NB4 (cell line): ENCODE results near the gene B3GNT7.
A peak's percentile ranks its signal among the peaks of the same experiment; 100 is the strongest.

Experiments
- DNase-seq: peaks from one replicate; pipeline ENCODE4 v3.0.0; 2010; ENCODE audit warnings: low read depth
- H3K4me3 ChIP-seq: one replicate; pipeline ENCODE4 v1.5.1; 2011; ENCODE audit warnings: mild to moderate bottlenecking, low read depth, low read length, moderate library complexity
- MYC ChIP-seq: IDR thresholded peaks from 2 replicates; pipeline ENCODE4 v1.6.1; 2011; ENCODE audit warnings: low read depth, low read length
- POLR2A ChIP-seq: IDR thresholded peaks from 2 replicates; pipeline ENCODE4 v1.6.1; 2011; ENCODE audit warnings: mild to moderate bottlenecking; ENCODE audit not compliant: insufficient read length; ENCODE audit errors: extremely low read depth
- TF ChIP-seq, protein P1 (sequence below): IDR thresholded peaks from one replicate; pipeline ENCODE4 v1.5.1; 2012; ENCODE audit warnings: low read depth, low read length
- TF ChIP-seq, protein P2 (sequence below): IDR thresholded peaks from 2 replicates; pipeline ENCODE4 v1.6.1; 2011; ENCODE audit warnings: low read depth, low read length

Gene B3GNT7

DNA sequence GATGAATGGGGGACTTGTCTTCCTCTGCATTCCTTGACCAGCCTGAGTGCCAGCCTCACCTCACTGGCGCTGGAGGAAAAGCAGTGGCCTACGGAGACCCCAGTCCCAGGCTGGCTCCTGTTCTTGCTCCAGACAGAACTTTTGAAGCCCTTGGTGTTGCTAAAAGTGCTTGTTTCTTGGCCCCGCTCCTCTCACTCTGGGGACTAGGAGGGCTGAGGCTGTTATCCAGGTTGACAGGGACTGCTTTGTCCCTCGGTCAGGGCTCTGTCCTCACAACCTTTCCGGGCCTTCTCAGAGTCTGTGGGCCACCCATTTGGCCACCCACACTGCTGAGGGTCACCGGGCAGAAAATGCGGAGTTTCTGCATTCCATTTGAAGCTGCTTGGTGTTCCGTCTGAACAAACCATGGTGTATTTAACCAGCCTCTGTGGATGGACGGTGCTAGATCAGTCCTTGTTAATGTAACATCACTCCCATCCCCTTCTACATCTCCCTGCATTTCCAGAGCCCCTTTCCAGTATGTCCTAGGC is 25.6 kb downstream of the B3GNT7 start:
- no peak overlapping the region for H3K4me3 ChIP-seq
- TF ChIP-seq POLR2A (no peak), MYC (no peak)
- TF ChIP-seq, protein P1, sequence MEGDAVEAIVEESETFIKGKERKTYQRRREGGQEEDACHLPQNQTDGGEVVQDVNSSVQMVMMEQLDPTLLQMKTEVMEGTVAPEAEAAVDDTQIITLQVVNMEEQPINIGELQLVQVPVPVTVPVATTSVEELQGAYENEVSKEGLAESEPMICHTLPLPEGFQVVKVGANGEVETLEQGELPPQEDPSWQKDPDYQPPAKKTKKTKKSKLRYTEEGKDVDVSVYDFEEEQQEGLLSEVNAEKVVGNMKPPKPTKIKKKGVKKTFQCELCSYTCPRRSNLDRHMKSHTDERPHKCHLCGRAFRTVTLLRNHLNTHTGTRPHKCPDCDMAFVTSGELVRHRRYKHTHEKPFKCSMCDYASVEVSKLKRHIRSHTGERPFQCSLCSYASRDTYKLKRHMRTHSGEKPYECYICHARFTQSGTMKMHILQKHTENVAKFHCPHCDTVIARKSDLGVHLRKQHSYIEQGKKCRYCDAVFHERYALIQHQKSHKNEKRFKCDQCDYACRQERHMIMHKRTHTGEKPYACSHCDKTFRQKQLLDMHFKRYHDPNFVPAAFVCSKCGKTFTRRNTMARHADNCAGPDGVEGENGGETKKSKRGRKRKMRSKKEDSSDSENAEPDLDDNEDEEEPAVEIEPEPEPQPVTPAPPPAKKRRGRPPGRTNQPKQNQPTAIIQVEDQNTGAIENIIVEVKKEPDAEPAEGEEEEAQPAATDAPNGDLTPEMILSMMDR: no peak
- TF ChIP-seq, protein P2, sequence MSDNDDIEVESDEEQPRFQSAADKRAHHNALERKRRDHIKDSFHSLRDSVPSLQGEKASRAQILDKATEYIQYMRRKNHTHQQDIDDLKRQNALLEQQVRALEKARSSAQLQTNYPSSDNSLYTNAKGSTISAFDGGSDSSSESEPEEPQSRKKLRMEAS: no peak
- DNase-seq: no peak

DNA sequence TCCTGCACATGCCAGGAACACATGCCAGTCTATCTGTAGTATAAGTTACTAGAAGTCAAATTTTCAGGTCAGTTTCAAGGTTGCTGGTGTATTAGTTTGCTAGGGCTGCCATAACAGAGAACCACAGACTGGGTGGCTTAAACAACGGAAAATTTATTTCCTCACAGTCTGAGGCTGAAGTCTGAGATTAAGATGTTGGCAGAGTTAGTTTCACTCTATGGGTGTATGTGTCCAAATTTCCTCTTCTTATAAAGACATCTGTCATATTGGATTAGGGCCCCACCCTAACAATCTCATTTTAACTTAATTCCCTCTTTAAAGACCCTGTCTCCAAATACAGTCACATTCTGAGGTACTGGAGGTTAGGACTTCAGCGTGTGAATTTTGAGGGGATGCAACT is 26.5 kb downstream of the B3GNT7 start:
- no peak for TF ChIP-seq MYC
- TF ChIP-seq, protein P2: no peak
- no peak overlapping the region for H3K4me3 ChIP-seq
- no peak for DNase-seq

DNA sequence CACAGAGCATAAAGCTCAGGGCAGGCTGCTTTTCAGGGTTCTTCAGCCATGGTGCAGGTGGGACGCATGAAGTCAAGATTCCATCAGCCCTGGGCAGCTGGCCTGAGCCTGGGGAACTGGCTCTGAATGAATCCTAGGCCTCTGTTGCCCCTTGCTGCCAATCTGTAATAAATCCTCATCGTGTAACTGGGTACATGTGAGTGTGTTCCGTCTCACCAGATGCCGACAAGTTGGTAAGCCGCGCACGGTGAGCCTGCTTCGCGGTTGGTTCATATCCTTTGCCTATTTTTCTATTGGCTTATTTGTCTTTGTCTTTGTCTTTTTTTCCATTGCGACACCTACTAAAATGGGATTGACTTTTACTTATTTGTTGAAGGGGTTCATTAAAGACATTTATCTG is 27.7 kb downstream of the B3GNT7 start:
- TF ChIP-seq MYC: no peak
- TF ChIP-seq, protein P2: no peak
- TF ChIP-seq, protein P1: no peak
- TF ChIP-seq POLR2A: no peak
- DNase-seq: no peak
- no peak overlapping the region for H3K4me3 ChIP-seq

DNA sequence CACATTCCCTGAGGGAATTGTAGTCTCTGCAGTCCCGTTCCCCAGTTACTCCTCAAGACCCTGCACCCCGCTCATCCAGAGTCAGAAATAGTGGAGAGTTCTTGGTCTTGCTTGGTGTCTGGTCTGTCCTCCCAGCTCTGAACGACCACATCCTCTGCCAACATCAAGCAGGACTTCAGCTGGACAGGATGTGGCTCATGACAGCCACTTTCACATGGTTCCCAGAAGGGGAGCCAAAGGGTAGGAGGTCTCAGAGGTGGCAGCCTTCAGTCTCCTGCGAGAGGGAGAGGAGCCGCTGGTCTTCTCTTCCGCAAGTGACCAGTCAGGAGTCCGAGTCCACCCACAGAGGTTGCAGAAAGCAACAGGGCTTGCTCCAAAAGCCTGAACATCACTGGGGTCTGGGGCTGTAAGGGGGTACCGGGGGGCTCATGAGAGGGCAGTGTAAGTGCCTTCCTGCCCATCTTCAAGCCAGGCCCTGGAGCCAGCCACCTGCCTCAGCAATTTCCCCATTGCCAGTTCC is 29.8 kb downstream of the B3GNT7 start:
- DNase-seq: peak; percentile 48
- TF ChIP-seq, protein P1: no peak
- TF ChIP-seq, protein P2: peak; percentile 49; the same call in 1 of the 2 replicates
- TF ChIP-seq MYC: no peak
- TF ChIP-seq POLR2A: no peak
- no peak overlapping the region for H3K4me3 ChIP-seq

DNA sequence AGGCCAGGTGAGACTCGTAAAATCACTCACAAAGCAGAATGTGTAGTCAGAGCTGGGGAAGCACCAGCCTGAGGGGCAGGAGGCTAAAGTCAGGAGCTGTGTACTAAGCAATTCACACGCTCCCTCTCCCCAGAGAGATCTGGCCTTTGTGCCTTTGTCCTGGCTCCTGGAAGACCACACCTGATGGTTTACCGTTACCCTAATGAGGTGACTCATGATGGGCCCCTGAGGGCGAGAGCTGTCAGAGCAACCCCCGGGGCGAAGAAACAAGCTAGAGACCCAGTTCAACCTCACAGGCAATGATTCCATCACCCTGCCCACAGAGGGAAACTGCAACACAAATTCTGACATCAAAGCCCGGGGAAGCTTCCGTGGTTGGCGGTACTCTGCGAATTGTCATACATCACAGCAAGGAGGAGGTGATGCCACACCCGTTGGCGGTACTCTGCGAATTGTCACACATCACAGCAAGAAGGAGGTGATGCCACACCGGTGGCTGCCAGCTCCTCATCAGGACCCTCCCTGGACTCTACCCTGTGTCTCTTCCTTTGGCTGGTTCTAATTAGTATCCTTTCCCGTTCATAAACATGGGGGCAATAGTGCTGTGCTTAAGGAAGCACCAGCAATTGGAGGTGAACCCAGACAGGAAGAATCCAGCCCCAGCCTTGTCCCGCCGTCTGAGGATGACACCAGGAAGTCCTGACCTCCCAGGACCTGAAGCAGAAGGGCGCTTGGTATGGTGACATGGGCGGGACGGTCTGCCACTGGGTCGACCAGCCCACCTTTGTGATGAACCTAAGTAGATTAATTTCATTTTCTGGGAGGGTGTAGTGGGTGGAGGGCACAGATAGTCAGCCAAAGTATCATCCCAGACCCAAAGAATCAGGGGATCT is 30.5 kb downstream of the B3GNT7 start:
- no peak for DNase-seq
- H3K4me3 ChIP-seq: no peak overlapping the region
- TF ChIP-seq POLR2A (no peak), MYC (no peak)
- TF ChIP-seq, protein P2: no peak
- TF ChIP-seq, protein P1: no peak

DNA sequence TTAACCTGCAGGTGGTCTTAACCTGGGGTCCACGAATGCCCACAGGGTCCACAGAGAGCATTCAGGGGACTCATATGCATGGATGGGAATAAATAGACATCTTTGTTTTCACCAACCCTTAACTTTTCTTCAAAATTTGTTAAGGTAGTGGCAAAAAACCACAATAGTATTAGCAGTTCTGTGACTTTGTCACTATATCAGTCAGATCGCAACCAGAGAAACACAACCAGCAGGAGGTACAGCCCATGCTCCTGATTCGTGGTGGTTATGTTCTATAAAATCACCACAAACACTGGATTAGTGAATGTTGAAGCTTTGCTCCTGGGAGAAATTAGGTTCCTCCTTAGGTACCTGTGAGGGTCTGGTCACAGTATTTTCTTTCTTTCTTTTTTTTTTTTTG is 31.6 kb downstream of the B3GNT7 start:
- no peak for DNase-seq
- no peak for TF ChIP-seq MYC
- TF ChIP-seq, protein P1: no peak
- no peak for TF ChIP-seq POLR2A
- TF ChIP-seq, protein P2: no peak
- H3K4me3 ChIP-seq: no peak overlapping the region
